ENCODE measurements around the gene NME5.

- TF ChIP-seq POLR2AphosphoS5 (IDR thresholded peaks at IDR 0.05; ENCODE audit: low read depth, low read length) (no peak), TAF1 (IDR thresholded peaks at IDR 0.05; ENCODE audit: borderline replicate concordance, insufficient read depth, low read length) (no peak), REST (IDR thresholded peaks at IDR 0.05; ENCODE audit: insufficient read depth in 1 of 2, low read depth in 2 of 2, low read length in 2 of 2) (no peak), FOXP2 (optimal IDR thresholded peaks at IDR 0.05; ENCODE audit: borderline replicate concordance, extremely low read depth, extremely low read length, insufficient read depth) (no peak), SIN3A (IDR thresholded peaks at IDR 0.05; ENCODE audit: borderline replicate concordance, insufficient read depth, low read length) (no peak)
Measured at GRCh38 chr5:138111937-138112336, 27.3 kb downstream of the NME5 start.

All from PFSK-1 (cell line).